ENCODE results near the gene RAPGEF1. TPM values are rescaled to one million over a fixed set of nuclear protein-coding genes. Genes with fewer than 3 reads are reported as not detected.

The RAPGEF1 gene
- total and polyA plus RNA-seq, 9 of the 15 experiments (the other 6 are each of a cell fraction or from before 2014, with no cell fraction given): 0.06 to 44.1 (median 19.9) TPM

DNA sequence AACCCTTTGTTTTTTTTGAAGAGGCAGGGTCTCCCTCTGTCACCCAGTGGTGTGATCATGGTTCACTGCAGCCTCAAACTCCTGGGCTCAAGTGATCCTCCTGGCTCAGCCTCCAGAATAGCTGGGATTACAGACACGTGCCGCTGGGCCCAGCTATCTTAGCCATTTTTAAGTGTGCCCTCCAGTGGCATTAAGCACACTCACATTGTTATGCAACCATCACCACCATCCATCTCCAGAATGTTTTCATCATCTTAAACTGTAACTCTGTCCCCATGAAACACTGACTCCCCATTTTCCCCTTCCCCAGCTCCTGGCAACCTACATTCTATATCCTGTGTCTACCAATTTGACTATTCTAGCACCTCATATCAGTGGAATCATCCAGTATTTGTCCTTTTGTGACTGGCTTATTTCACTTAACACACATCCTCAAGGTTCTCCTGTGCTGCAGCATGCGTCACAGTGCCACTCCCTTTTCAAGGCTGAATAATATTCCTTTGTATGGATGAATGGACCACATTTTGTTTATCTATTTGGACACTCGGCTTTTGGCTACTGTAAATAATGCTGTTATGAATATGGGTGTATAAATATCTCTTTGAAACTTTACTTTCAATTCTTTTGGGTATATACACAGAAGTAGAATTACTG is 12.5 kb upstream of the RAPGEF1 start:
- ChIA-PET POLR2A (interaction anchor here (0.6 to 1.7 kb wide), 3 partner anchors 20 to 808 kb away, joined by 3 to 4 read pairs (median 4); no protein-coding TSS in a partner anchor), CTCF (ENCODE audit: low intra/inter-chr PET ratio) (interaction anchor here (0.5 kb wide), 1 partner anchor 217 kb away, joined by 4 read pairs; no protein-coding TSS in a partner anchor)
- Histone ChIP-seq H3K4me2 (ENCODE audit: insufficient read depth, low read length) (no peak overlapping the region), H3K27me3 (ENCODE audit: control insufficient read depth in 2 of 2, insufficient read depth in 2 of 2, low read length in 2 of 2) (peaks cover 12 to 33% of the 10 kb centered on the region in 2 experiments; a peak in 4 of 5 replicates), H3K4me1 (replicated peaks in 1 of 2; ENCODE audit: control insufficient read depth in 2 of 2, insufficient read depth in 2 of 2, low read length in 2 of 2) (no peaks in the 10 kb centered on the region), H2AFZ (ENCODE audit: low read depth, low read length) (no peak overlapping the region), H3K4me3 (no peak overlapping the region), H3K9ac (ENCODE audit: insufficient read depth in 1 of 2, low read depth in 2 of 2, low read length in 2 of 2) (no peak overlapping the region), H3K9me1 (ENCODE audit: control insufficient read depth, insufficient read depth, low read length) (no peaks in the 10 kb centered on the region), H4K20me1 (replicated peaks; ENCODE audit: control insufficient read depth, insufficient read depth, low read length) (no peaks in the 10 kb centered on the region; the same call in 1 of the 2 replicates), H3K36me3 (ENCODE audit: control insufficient read depth, insufficient read depth, low read length) (no peaks in the 10 kb centered on the region), H3K9me3 (replicated peaks; ENCODE audit: control insufficient read depth, insufficient read depth, low read depth, low read length) (no peaks in the 10 kb centered on the region), H3K79me2 (ENCODE audit: control insufficient read depth, insufficient read depth, low read length) (no peaks in the 10 kb centered on the region), H3K27ac (ENCODE audit: extremely low read depth, low read depth, low read length) (no peak overlapping the region)
- TF ChIP-seq ZNF146 (CRISPR knock-in tag; IDR thresholded peaks at IDR 0.05; ENCODE audit: unreplicated experiment) (peak; percentile 86), ZBTB7A (IDR thresholded peaks at IDR 0.05; ENCODE audit: borderline replicate concordance, control insufficient read depth, low read depth, low read length) (no peak)
- WGBS (ENCODE audit: insufficient coverage, low coverage, missing lambda C conversion rate): 14% methylated on average over 4 of the region's 4 CpGs
- intact Hi-C loops (cut with micrococcal nuclease): no loop called here
- FAIRE-seq (no peak), DNase-seq (ENCODE audit: extremely low read depth in 1 of 4, low spot score in 3 of 4) (no peak), ATAC-seq (no peak)
- in situ Hi-C loops (cut with MboI): no loop called here
- BruUV-seq (replicated peaks): no TSS peak

DNA sequence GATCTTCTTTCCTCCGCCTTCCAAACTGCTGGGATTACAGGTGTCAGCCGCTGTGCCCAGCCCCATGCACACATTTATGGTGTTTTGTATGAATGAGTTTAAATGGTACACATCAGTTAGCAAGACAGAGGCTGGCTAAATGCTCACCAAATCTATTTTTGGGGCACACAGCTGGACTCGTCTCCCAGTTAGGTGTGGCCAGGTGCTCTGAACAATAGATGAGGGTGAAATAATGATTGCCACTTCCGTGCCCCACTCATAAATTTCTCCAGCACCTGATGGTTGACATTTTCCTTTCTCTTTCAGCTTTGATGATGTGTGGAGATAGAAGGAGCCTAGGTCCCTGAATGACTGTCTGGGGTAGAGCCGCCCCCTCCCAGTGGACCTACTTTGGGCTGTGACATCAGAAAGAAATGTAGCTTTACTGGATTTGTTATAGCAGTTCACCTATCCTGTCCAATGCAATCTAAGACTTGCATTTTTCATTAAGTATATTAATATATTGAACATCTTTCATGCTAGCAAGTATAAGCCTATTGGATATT is 8.6 kb upstream of the RAPGEF1 start:
- WGBS (ENCODE audit: insufficient coverage, low coverage, missing lambda C conversion rate): 1% methylated on average over 5 of the region's 5 CpGs
- in situ Hi-C loops (cut with MboI) (loop anchor here (10.0 kb wide), 1 partner anchor 234 kb away; no protein-coding TSS in a partner anchor), intact Hi-C loops (cut with micrococcal nuclease) (loop anchor here (10.0 kb wide), 1 partner anchor 244 kb away; the partner anchor contains the start of gene POMT1)
- H3K9ac ChIP-seq (ENCODE audit: insufficient read depth in 1 of 2, low read depth in 2 of 2, low read length in 2 of 2): no peak overlapping the region
- no peak overlapping the region for H3K27ac ChIP-seq (ENCODE audit: extremely low read depth, low read depth, low read length)
- CTCF ChIA-PET (ENCODE audit: low intra/inter-chr PET ratio): interaction anchor here (1.7 kb wide), 1 partner anchor 157 kb away, joined by 20 read pairs; no protein-coding TSS in a partner anchor
- H3K27me3 ChIP-seq (ENCODE audit: control insufficient read depth in 2 of 2, insufficient read depth in 2 of 2, low read length in 2 of 2): peaks cover 9 to 26% of the 10 kb centered on the region in 2 experiments; a peak in 4 of 5 replicates
- POLR2A ChIA-PET: no interaction called here
- peaks cover 3 to 8% of the 10 kb centered on the region in 2 experiments; a peak in 2 of 5 replicates for H3K4me1 ChIP-seq (replicated peaks in 1 of 2; ENCODE audit: control insufficient read depth in 2 of 2, insufficient read depth in 2 of 2, low read length in 2 of 2)
- no peaks in the 10 kb centered on the region for H3K36me3 ChIP-seq (ENCODE audit: control insufficient read depth, insufficient read depth, low read length)
- DNase-seq (ENCODE audit: extremely low read depth in 1 of 4, low spot score in 3 of 4) (no peak), ATAC-seq (no peak), FAIRE-seq (no peak)
- no peak overlapping the region for H3K4me3 ChIP-seq
- H2AFZ ChIP-seq (ENCODE audit: low read depth, low read length): no peak overlapping the region
- no peak overlapping the region for H3K4me2 ChIP-seq (ENCODE audit: insufficient read depth, low read length)
- BruUV-seq (replicated peaks): no TSS peak
- no peaks in the 10 kb centered on the region for H3K79me2 ChIP-seq (ENCODE audit: control insufficient read depth, insufficient read depth, low read length)
- no peaks in the 10 kb centered on the region for H3K9me1 ChIP-seq (ENCODE audit: control insufficient read depth, insufficient read depth, low read length)
- no peaks in the 10 kb centered on the region for H3K9me3 ChIP-seq (replicated peaks; ENCODE audit: control insufficient read depth, insufficient read depth, low read depth, low read length)
- H4K20me1 ChIP-seq (replicated peaks; ENCODE audit: control insufficient read depth, insufficient read depth, low read length): no peaks in the 10 kb centered on the region
- TF ChIP-seq, protein P1, sequence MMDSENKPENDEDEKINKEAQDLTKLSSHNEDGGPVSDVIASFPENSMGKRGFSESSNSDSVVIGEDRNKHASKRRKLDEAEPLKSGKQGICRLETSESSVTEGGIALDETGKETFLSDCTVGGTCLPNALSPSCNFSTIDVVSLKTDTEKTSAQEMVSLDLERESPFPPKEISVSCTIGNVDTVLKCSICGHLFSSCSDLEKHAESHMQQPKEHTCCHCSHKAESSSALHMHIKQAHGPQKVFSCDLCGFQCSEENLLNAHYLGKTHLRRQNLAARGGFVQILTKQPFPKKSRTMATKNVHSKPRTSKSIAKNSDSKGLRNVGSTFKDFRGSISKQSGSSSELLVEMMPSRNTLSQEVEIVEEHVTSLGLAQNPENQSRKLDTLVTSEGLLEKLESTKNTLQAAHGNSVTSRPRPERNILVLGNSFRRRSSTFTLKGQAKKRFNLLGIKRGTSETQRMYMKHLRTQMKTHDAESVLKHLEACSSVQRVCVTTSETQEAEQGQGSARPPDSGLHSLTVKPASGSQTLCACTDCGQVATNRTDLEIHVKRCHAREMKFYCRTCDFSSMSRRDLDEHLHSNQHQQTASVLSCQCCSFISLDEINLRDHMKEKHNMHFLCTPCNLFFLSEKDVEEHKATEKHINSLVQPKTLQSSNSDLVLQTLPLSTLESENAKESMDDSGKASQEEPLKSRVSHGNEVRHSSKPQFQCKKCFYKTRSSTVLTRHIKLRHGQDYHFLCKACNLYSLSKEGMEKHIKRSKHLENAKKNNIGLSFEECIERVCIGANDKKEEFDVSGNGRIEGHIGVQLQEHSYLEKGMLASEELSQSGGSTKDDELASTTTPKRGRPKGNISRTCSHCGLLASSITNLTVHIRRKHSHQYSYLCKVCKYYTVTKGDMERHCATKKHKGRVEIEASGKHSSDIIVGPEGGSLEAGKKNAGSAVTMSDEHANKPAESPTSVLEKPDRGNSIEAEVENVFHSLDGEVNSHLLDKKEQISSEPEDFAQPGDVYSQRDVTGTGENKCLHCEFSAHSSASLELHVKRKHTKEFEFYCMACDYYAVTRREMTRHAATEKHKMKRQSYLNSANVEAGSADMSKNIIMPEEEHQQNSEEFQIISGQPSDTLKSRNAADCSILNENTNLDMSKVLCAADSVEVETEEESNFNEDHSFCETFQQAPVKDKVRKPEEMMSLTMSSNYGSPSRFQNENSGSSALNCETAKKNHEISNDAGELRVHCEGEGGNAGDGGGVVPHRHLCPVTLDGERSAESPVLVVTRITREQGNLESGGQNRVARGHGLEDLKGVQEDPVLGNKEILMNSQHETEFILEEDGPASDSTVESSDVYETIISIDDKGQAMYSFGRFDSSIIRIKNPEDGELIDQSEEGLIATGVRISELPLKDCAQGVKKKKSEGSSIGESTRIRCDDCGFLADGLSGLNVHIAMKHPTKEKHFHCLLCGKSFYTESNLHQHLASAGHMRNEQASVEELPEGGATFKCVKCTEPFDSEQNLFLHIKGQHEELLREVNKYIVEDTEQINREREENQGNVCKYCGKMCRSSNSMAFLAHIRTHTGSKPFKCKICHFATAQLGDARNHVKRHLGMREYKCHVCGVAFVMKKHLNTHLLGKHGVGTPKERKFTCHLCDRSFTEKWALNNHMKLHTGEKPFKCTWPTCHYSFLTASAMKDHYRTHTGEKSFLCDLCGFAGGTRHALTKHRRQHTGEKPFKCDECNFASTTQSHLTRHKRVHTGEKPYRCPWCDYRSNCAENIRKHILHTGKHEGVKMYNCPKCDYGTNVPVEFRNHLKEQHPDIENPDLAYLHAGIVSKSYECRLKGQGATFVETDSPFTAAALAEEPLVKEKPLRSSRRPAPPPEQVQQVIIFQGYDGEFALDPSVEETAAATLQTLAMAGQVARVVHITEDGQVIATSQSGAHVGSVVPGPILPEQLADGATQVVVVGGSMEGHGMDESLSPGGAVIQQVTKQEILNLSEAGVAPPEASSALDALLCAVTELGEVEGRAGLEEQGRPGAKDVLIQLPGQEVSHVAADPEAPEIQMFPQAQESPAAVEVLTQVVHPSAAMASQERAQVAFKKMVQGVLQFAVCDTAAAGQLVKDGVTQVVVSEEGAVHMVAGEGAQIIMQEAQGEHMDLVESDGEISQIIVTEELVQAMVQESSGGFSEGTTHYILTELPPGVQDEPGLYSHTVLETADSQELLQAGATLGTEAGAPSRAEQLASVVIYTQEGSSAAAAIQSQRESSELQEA (IDR thresholded peaks at IDR 0.05; ENCODE audit: low read depth): no peak
- TF ChIP-seq SRSF7 (optimal IDR thresholded peaks at IDR 0.05; ENCODE audit: low read depth, low read length) (no peak), POLR3G (IDR thresholded peaks at IDR 0.05; ENCODE audit: extremely low read depth, insufficient read length, insufficient replicate concordance) (no peak)
